HG03558 (cell line): ENCODE results near the gene R3HCC1L.

Experiments
- ATAC-seq: cut with Tn5 transposase; IDR thresholded peaks from one replicate; pipeline ENCODE4 v1.9.1; 2021; ENCODE audit warnings: moderate number of reproducible peaks; ENCODE audit not compliant: unreplicated experiment; ENCODE audit errors: extremely low read depth

The R3HCC1L gene

DNA sequence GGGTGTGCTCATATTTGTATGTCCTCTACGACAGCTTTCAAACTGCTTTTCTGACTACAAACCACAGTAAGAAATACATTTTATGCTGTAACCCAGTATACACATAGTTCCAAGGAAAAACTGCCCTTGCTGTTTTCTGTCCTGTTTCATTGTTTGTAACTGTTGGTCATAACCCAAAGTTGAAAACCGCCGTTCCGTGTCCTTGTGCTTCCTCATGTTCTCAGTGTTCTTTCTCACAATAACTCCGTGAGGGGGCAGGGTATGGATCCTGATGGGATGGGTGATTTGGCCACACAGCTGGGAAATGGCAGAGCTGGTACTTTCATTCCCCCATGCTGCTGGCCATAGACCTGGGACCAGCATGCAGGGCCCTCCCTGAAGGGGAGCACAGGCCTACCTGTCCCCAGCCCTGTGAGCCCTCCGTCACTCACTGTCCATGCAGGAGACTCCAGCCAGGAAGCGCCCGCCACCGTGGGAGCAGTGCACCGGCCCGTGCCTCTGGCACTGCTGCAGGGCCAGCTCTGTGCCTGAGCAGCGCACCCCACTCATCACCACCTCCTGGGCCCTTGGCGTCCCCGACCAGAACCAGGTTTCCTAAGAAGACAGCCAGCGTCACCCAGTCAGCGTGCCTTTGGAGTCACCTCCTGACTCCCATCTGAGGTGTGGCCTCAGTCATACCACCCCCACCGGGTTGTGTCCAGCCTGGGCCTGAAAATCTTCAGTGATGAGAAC, 120.9 kb downstream of the R3HCC1L start:
- ATAC-seq: no peak

GRCh38 chr10:98256692-98257091, 122.2 kb downstream of the R3HCC1L start:
- ATAC-seq: no peak

DNA sequence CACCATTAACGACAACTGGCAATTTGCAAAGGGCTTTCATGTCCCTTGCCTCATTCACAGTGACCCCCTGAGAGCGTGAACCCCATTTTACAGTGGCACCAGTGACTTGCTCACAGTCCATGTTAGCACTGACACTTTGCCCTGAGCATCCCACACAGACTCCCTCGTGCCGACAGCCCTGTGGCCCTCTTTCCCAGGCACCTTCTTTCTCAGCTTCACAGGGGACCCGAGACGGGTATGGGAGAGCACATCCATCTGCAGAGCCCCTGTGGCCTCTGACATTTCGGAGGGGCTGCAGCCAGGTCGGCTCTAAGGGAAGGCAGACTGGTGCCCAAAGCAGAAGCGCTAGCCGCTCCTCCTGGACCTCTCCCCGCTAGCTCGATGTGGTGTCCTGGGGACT, 122.7 kb downstream of the R3HCC1L start:
- ATAC-seq: no peak

DNA sequence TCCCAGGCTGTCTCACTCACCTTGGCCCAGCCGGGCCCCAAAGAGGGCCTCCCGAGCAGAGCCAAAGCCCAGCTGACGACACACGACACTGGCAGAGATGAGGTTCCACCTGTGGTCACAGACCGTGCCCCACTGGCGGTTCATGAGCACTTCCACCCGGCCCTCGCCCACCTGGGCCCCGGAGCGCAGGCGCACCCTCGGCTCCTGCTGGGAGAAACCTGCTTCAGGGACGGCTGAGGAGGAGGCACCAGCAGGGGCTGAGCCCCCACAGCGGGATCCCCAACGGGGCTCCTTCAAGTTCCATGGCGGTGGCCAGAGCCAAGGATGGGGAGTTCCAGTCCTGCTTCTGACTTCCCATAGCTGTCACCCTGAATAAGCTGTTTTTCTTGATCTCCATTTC, 123.5 kb downstream of the R3HCC1L start:
- ATAC-seq: no peak

- no peak for ATAC-seq
Observed at GRCh38 chr10:98258683-98259454, 124.4 kb downstream of the R3HCC1L start.

GRCh38 chr10:98259606-98260315, 125.3 kb downstream of the R3HCC1L start:
- ATAC-seq: no peak

DNA sequence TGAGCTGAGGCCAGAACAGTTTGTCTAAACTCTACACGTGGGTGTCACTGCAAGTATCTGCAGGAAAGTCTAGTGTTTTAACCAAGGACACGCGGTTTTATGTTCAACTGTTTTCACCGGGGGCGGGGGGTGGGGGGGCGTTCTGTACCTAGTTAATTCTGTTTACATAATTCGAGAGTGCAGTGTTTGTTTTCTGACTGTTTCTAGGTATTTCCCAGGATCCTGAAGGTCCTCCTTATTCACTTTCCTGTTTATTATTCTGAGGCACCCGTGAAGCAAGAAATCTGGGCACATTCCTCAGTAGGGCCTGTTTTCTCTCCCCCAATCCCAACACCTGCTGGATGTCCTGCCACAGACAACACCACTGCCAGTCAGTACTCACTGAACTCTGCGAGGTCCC, 125.9 kb downstream of the R3HCC1L start:
- ATAC-seq: no peak

DNA sequence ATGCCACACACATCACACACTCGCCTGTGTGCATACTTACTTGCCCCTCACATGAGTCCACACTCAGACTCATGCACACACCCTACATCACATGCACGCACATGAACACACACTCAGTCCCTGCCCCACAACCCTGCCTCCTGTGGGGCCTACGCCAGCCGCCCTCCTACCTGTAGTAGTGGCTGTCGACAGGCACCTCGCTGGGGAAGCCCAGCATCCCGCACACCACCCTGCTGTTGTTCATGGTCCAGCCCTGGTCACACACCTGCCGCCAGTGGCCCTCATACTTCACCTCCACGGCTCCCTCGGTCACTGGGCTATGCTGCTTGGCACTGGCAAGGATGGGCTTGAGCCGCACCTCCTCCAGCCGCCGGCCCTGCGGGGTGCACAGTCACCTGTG, 126.3 kb downstream of the R3HCC1L start:
- ATAC-seq: no peak

GRCh38 chr10:98261436-98262277, 127.2 kb downstream of the R3HCC1L start:
- no peak for ATAC-seq

GRCh38 chr10:98262571-98262970, 128.1 kb downstream of the R3HCC1L start:
- ATAC-seq: no peak

GRCh38 chr10:98263088-98263487, 128.6 kb downstream of the R3HCC1L start:
- ATAC-seq: no peak

- no peak for ATAC-seq
Observed at GRCh38 chr10:98264378-98265065, 130.1 kb downstream of the R3HCC1L start.

- ATAC-seq: no peak
Observed at GRCh38 chr10:98265403-98266378, 131.2 kb downstream of the R3HCC1L start.

- ATAC-seq: no peak
Observed at GRCh38 chr10:98266647-98267046, 132.2 kb downstream of the R3HCC1L start.

DNA sequence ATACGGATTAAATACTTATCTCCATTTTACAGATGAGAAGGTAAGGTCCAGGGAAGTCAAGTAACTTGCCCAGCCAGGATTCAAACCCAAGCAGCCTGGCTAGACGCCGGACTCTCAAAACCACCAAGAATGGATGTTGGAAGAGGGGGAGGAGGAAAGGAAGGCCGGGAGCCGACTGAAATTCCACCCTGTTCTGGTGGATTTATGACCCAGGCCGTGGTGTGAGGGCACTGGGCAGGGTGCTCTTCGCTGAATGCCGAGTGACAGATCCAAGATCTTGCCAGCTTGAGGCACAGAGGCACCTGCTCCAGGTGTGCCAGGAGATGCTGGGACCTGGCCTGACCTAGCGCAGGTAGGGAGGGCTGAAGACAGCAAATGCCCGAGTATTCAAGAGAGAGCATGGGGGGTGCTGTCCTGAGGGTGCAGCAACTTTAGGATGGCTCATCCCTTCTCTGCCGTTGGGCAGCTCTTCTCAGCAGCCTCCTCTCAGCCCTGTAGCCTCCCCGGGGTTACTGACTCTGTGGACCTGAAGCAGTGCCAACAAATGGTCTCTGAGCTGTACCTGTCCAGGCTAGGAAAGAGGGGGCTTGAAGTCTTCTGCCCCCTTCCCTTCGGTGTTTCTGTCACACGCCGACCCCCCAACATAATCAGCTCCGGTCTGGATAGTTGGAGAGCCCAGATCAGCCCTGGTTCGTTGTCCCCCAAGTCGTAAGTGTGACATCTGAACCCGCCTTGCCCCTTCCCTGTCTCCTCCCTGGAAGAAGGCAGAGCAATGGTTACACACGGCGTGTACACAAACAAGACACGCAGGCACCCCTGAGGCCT, 132.8 kb downstream of the R3HCC1L start:
- ATAC-seq: no peak

DNA sequence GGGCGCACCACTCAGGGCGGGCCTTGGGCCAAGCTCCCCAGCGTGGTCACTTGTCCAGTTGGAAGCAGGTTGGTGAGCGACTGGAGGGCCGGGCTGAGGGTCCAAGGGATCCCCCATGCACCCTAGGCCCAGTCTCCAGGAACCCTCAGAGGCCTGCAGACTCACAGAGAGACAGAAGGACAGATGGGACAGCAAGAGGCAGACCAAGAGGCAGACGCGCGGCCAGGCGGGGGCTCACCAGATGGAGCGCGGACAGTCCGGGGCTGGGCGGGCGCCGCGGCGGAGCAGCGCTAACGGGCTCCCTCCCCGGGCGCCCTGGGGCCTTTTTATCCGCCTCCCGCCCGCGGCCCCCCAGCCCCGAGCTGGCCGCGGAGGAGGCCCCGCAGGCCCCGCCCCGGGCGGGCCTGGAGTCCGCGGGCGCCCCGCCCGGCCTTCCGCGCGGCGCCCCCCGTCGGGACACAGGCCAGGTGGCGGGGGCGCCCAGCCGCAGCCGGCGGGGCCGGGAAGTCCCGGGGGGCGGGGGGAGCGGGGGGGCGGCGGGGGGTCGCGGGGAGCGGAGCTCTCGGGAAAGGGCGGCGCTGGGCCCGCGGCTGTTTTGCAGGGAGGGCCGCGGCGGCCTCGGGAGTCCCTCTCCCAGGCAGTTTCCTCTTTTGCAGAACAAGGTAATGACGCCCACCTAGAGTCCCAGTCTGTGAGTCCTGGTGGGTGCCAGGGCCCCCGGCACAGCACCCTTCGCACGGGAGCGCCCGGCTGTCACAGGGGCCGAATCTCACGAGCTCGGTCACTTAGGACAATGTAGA, 133.6 kb downstream of the R3HCC1L start, which contains the start of gene LOXL4:
Gene LOXL4, minus strand, starts transcription at position 301 of the 800 bp plus-strand sequence. CDS start 5,175 bp downstream, outside the sequence.
- ATAC-seq: no peak
